HEK293 (cell line): ENCODE results near the gene NNT.

Experiments used
- CTCF ChIA-PET: fragments of 350-600 bp; formaldehyde crosslinking; extraction: SDS; loops from one replicate; lab custom pipeline; 2021; ENCODE audit warnings: antibody characterized with exemption; lab: Yijun Ruan, JAX
- POLR2A ChIA-PET: fragments of 300-600 bp; formaldehyde crosslinking; extraction: SDS; loops from one replicate; lab custom pipeline; 2020; ENCODE audit warnings: antibody characterized with exemption, inconsistent platforms; lab: Yijun Ruan, JAX
- H3K27ac ChIP-seq: fragments of 200-500 bp; sonication (Bioruptor generic); 2 replicates; pipeline ENCODE4 v1.5.1; 2014; ENCODE audit warnings: low read depth, low read length, control low read depth, inconsistent platforms; ENCODE audit errors: extremely low read depth
- H3K36me3 ChIP-seq, 2 experiments: fragments of 200-500 bp in 1 of 2; sonication (Bioruptor generic) in 1 of 2; 1 replicate in 1 of 2; 2 replicates in 1 of 2; pipeline ENCODE4 v1.5.1; 2014 to 2017; ENCODE audit warnings: inconsistent platforms in 2 of 2, low read length in 2 of 2; ENCODE audit not compliant: control insufficient read depth in 2 of 2, insufficient read depth in 1 of 2
- H3K4me1 ChIP-seq: fragments of 200-500 bp; sonication (Bioruptor generic); 2 replicates; pipeline ENCODE4 v1.5.1; 2014; ENCODE audit warnings: mild to moderate bottlenecking, low read length, inconsistent platforms; ENCODE audit not compliant: control insufficient read depth, insufficient read depth
- H3K4me3 ChIP-seq: 2 replicates; pipeline ENCODE4 v1.5.1; 2011; ENCODE audit warnings: low read depth, mild to moderate bottlenecking, control low read depth, low read length, moderate library complexity
- H3K9me3 ChIP-seq: fragments of 200-500 bp; sonication (Bioruptor generic); 2 replicates; pipeline ENCODE4 v1.5.1; 2014; ENCODE audit warnings: low read depth, low read length, inconsistent platforms; ENCODE audit not compliant: control insufficient read depth, insufficient read depth
- GLIS1 ChIP-seq: fragments of 450-650 bp; formaldehyde crosslinking; IDR thresholded peaks from 2 replicates; pipeline ENCODE4 v1.5.1; 2016; ENCODE audit warnings: missing biosample characterization, missing genetic modification characterization
- KLF10 ChIP-seq: fragments of 450-650 bp; IDR thresholded peaks from 2 replicates; pipeline ENCODE4 v1.5.1; 2018; ENCODE audit warnings: missing biosample characterization, mild to moderate bottlenecking, missing genetic modification characterization
- SP7 ChIP-seq: fragments of 450-650 bp; formaldehyde crosslinking; IDR thresholded peaks from 2 replicates; pipeline ENCODE4 v1.5.1; 2016; ENCODE audit warnings: missing biosample characterization, missing genetic modification characterization
- TCF7L2 ChIP-seq: IDR thresholded peaks from 2 replicates; pipeline ENCODE4 v1.6.1; 2011; ENCODE audit warnings: low read depth, mild to moderate bottlenecking, inconsistent platforms, low read length, moderate library complexity, borderline replicate concordance
- ZBTB17 ChIP-seq: fragments of 450-650 bp; formaldehyde crosslinking; IDR thresholded peaks from 2 replicates; pipeline ENCODE4 v1.5.1; 2016; ENCODE audit warnings: missing biosample characterization, missing genetic modification characterization
- ZNF121 ChIP-seq: fragments of 450-650 bp; formaldehyde crosslinking; IDR thresholded peaks from 2 replicates; pipeline ENCODE4 v1.5.1; 2016; ENCODE audit warnings: missing biosample characterization, missing genetic modification characterization
- ZNF133 ChIP-seq: fragments of 450-650 bp; formaldehyde crosslinking; IDR thresholded peaks from 2 replicates; pipeline ENCODE4 v1.5.1; 2016; ENCODE audit warnings: missing biosample characterization, missing genetic modification characterization
- ZNF146 ChIP-seq: fragments of 450-650 bp; formaldehyde crosslinking; IDR thresholded peaks from 2 replicates; pipeline ENCODE4 v1.5.1; 2016; ENCODE audit warnings: missing biosample characterization, missing genetic modification characterization
- ZNF157 ChIP-seq: fragments of 450-650 bp; formaldehyde crosslinking; IDR thresholded peaks from 2 replicates; pipeline ENCODE4 v1.5.1; 2016; ENCODE audit warnings: missing biosample characterization, missing genetic modification characterization
- ZNF169 ChIP-seq: fragments of 450-650 bp; formaldehyde crosslinking; IDR thresholded peaks from 2 replicates; pipeline ENCODE4 v1.5.1; 2016; ENCODE audit warnings: missing biosample characterization, missing genetic modification characterization
- ZNF302 ChIP-seq: fragments of 450-650 bp; formaldehyde crosslinking; IDR thresholded peaks from 2 replicates; pipeline ENCODE4 v1.5.1; 2016; ENCODE audit warnings: missing biosample characterization, missing genetic modification characterization, low read depth
- ZNF311 ChIP-seq: fragments of 450-650 bp; formaldehyde crosslinking; IDR thresholded peaks from 2 replicates; pipeline ENCODE4 v1.5.1; 2017; ENCODE audit warnings: missing biosample characterization, missing genetic modification characterization, borderline replicate concordance
- ZNF529 ChIP-seq: fragments of 450-650 bp; formaldehyde crosslinking; IDR thresholded peaks from 2 replicates; pipeline ENCODE4 v1.5.1; 2017; ENCODE audit warnings: missing genetic modification characterization, missing biosample characterization; ENCODE audit not compliant: insufficient replicate concordance
- ZNF530 ChIP-seq: fragments of 450-650 bp; formaldehyde crosslinking; IDR thresholded peaks from 2 replicates; pipeline ENCODE4 v1.5.1; 2016; ENCODE audit warnings: low read depth, missing biosample characterization, missing genetic modification characterization
- ZNF544 ChIP-seq: fragments of 450-650 bp; formaldehyde crosslinking; IDR thresholded peaks from 2 replicates; pipeline ENCODE4 v1.5.0; 2017; ENCODE audit warnings: missing biosample characterization, missing genetic modification characterization
- ZNF560 ChIP-seq: fragments of 450-650 bp; formaldehyde crosslinking; IDR thresholded peaks from 2 replicates; pipeline ENCODE4 v1.5.1; 2017; ENCODE audit warnings: missing biosample characterization, missing genetic modification characterization, borderline replicate concordance
- ZNF571 ChIP-seq: fragments of 450-650 bp; formaldehyde crosslinking; IDR thresholded peaks from 2 replicates; pipeline ENCODE4 v1.5.0; 2017; ENCODE audit warnings: missing biosample characterization, missing genetic modification characterization
- ZNF585B ChIP-seq: fragments of 450-650 bp; formaldehyde crosslinking; IDR thresholded peaks from 2 replicates; pipeline ENCODE4 v1.5.1; 2016; ENCODE audit warnings: missing biosample characterization, missing genetic modification characterization
- ZNF621 ChIP-seq: fragments of 450-650 bp; formaldehyde crosslinking; IDR thresholded peaks from 2 replicates; pipeline ENCODE4 v1.5.1; 2017; ENCODE audit warnings: missing biosample characterization, missing genetic modification characterization
- ZNF623 ChIP-seq: fragments of 450-650 bp; formaldehyde crosslinking; IDR thresholded peaks from 2 replicates; pipeline ENCODE4 v1.5.1; 2016; ENCODE audit warnings: missing biosample characterization, missing genetic modification characterization
- ZNF629 ChIP-seq: fragments of 450-650 bp; formaldehyde crosslinking; IDR thresholded peaks from 2 replicates; pipeline ENCODE4 v1.5.1; 2017; ENCODE audit warnings: missing biosample characterization, missing genetic modification characterization
- ZNF704 ChIP-seq: fragments of 450-650 bp; formaldehyde crosslinking; IDR thresholded peaks from 2 replicates; pipeline ENCODE4 v1.5.1; 2016; ENCODE audit warnings: missing biosample characterization, missing genetic modification characterization
- ZNF785 ChIP-seq: fragments of 450-650 bp; formaldehyde crosslinking; IDR thresholded peaks from 2 replicates; pipeline ENCODE4 v1.5.1; 2016; ENCODE audit warnings: missing biosample characterization, missing genetic modification characterization
- ZNF830 ChIP-seq: fragments of 450-650 bp; IDR thresholded peaks from 2 replicates; pipeline ENCODE4 v1.5.0; 2018; ENCODE audit warnings: missing biosample characterization, missing genetic modification characterization, low read depth, mild to moderate bottlenecking, moderate library complexity
- TF ChIP-seq, protein P1 (sequence below): fragments of 450-650 bp; formaldehyde crosslinking; IDR thresholded peaks from 2 replicates; pipeline ENCODE4 v1.5.1; 2017; ENCODE audit warnings: missing biosample characterization, missing genetic modification characterization
- TF ChIP-seq, protein P2 (sequence below): fragments of 450-650 bp; IDR thresholded peaks from 2 replicates; pipeline ENCODE4 v1.5.1; 2018; ENCODE audit warnings: missing biosample characterization, mild to moderate bottlenecking, missing genetic modification characterization
- TF ChIP-seq, protein P3 (sequence below): fragments of 450-650 bp; formaldehyde crosslinking; IDR thresholded peaks from 2 replicates; pipeline ENCODE4; 2016; ENCODE audit warnings: missing biosample characterization, missing genetic modification characterization
- TF ChIP-seq, protein P4 (sequence below): fragments of 450-650 bp; formaldehyde crosslinking; IDR thresholded peaks from 2 replicates; pipeline ENCODE4 v1.5.1; 2017; ENCODE audit warnings: missing biosample characterization, missing genetic modification characterization
- TF ChIP-seq, protein P5 (sequence below): fragments of 450-650 bp; IDR thresholded peaks from 2 replicates; pipeline ENCODE4 v1.5.1; 2018; ENCODE audit warnings: missing biosample characterization, missing genetic modification characterization

The NNT gene

DNA sequence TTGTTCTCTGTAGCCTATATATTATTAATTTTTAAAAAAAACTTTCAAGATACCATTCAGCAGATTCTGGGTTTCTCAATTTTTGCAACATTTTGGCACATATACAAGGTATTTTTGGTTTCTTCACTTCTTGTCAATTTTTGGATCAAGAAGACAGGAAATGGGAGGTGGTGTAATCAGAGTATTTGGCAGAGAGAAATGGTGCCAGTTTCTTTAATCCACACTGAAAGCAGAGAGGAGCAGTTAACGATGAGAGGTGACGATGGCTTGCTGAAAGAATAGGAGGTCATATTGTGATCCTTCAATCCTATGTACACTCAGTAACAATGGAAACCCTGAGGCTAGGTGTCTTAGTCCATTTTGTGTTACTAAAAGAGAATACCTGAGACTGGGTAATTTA lies 16.4 kb downstream of the NNT start:
- Histone ChIP-seq H3K4me1 (no peaks in the 10 kb centered on the region), H3K27ac (no peak overlapping the region), H3K9me3 (no peaks in the 10 kb centered on the region), H3K36me3 (peaks cover 54 to 57% of the 10 kb centered on the region in 2 experiments), H3K4me3 (no peak overlapping the region)
- CTCF ChIA-PET: interaction anchor here (0.6 to 5.6 kb wide), 3 partner anchors 12 to 45 kb away, joined by 3 to 66 read pairs (median 4); no protein-coding TSS in a partner anchor
- POLR2A ChIA-PET: no interaction called here
- TF ChIP-seq ZNF785 (tag by site-specific recombination) (no peak), ZNF544 (tag by site-specific recombination) (no peak), ZBTB17 (tag by site-specific recombination) (no peak), ZNF623 (tag by site-specific recombination) (no peak), ZNF169 (tag by site-specific recombination) (no peak), ZNF830 (tag by site-specific recombination) (no peak), ZNF529 (no peak), ZNF121 (tag by site-specific recombination) (no peak), ZNF621 (tag by site-specific recombination) (no peak), ZNF704 (tag by site-specific recombination) (no peak)
- TF ChIP-seq, protein P1, sequence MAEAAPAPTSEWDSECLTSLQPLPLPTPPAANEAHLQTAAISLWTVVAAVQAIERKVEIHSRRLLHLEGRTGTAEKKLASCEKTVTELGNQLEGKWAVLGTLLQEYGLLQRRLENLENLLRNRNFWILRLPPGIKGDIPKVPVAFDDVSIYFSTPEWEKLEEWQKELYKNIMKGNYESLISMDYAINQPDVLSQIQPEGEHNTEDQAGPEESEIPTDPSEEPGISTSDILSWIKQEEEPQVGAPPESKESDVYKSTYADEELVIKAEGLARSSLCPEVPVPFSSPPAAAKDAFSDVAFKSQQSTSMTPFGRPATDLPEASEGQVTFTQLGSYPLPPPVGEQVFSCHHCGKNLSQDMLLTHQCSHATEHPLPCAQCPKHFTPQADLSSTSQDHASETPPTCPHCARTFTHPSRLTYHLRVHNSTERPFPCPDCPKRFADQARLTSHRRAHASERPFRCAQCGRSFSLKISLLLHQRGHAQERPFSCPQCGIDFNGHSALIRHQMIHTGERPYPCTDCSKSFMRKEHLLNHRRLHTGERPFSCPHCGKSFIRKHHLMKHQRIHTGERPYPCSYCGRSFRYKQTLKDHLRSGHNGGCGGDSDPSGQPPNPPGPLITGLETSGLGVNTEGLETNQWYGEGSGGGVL: no peak

- H3K36me3 ChIP-seq: peaks cover 55 to 57% of the 10 kb centered on the region in 2 experiments
- no peaks in the 10 kb centered on the region for H3K4me1 ChIP-seq
- no peak overlapping the region for H3K4me3 ChIP-seq
- CTCF ChIA-PET: interaction anchor here (5.6 kb wide), 1 partner anchor 12 kb away, joined by 66 read pairs; no protein-coding TSS in a partner anchor
- H3K27ac ChIP-seq: no peak overlapping the region
- POLR2A ChIA-PET: no interaction called here
- no peaks in the 10 kb centered on the region for H3K9me3 ChIP-seq
- TF ChIP-seq ZNF629 (tag by site-specific recombination): no peak
- no peak for TF ChIP-seq ZNF530 (tag by site-specific recombination)
- TF ChIP-seq, protein P2, sequence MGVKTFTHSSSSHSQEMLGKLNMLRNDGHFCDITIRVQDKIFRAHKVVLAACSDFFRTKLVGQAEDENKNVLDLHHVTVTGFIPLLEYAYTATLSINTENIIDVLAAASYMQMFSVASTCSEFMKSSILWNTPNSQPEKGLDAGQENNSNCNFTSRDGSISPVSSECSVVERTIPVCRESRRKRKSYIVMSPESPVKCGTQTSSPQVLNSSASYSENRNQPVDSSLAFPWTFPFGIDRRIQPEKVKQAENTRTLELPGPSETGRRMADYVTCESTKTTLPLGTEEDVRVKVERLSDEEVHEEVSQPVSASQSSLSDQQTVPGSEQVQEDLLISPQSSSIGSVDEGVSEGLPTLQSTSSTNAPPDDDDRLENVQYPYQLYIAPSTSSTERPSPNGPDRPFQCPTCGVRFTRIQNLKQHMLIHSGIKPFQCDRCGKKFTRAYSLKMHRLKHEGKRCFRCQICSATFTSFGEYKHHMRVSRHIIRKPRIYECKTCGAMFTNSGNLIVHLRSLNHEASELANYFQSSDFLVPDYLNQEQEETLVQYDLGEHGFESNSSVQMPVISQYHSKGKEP (tag by site-specific recombination): no peak
- TF ChIP-seq, protein P3, sequence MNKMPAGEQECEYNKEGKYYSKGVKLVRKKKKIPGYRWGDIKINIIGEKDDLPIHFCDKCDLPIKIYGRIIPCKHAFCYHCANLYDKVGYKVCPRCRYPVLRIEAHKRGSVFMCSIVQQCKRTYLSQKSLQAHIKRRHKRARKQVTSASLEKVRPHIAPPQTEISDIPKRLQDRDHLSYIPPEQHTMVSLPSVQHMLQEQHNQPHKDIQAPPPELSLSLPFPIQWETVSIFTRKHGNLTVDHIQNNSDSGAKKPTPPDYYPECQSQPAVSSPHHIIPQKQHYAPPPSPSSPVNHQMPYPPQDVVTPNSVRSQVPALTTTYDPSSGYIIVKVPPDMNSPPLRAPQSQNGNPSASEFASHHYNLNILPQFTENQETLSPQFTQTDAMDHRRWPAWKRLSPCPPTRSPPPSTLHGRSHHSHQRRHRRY (tag by site-specific recombination): no peak
- no peak for TF ChIP-seq ZNF146 (tag by site-specific recombination)
- TF ChIP-seq ZNF133: no peak
- no peak for TF ChIP-seq ZNF571 (tag by site-specific recombination)
- TF ChIP-seq, protein P4, sequence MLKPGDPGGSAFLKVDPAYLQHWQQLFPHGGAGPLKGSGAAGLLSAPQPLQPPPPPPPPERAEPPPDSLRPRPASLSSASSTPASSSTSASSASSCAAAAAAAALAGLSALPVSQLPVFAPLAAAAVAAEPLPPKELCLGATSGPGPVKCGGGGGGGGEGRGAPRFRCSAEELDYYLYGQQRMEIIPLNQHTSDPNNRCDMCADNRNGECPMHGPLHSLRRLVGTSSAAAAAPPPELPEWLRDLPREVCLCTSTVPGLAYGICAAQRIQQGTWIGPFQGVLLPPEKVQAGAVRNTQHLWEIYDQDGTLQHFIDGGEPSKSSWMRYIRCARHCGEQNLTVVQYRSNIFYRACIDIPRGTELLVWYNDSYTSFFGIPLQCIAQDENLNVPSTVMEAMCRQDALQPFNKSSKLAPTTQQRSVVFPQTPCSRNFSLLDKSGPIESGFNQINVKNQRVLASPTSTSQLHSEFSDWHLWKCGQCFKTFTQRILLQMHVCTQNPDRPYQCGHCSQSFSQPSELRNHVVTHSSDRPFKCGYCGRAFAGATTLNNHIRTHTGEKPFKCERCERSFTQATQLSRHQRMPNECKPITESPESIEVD: no peak
- TF ChIP-seq SP7 (tag by site-specific recombination): no peak
- no peak for TF ChIP-seq KLF10 (tag by site-specific recombination)
- TF ChIP-seq GLIS1 (tag by site-specific recombination): no peak
- TF ChIP-seq TCF7L2: no peak
- TF ChIP-seq ZNF585B (tag by site-specific recombination): no peak
- TF ChIP-seq ZNF157: no peak
- TF ChIP-seq, protein P5, sequence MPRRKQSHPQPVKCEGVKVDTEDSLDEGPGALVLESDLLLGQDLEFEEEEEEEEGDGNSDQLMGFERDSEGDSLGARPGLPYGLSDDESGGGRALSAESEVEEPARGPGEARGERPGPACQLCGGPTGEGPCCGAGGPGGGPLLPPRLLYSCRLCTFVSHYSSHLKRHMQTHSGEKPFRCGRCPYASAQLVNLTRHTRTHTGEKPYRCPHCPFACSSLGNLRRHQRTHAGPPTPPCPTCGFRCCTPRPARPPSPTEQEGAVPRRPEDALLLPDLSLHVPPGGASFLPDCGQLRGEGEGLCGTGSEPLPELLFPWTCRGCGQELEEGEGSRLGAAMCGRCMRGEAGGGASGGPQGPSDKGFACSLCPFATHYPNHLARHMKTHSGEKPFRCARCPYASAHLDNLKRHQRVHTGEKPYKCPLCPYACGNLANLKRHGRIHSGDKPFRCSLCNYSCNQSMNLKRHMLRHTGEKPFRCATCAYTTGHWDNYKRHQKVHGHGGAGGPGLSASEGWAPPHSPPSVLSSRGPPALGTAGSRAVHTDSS (tag by site-specific recombination): no peak
- no peak for TF ChIP-seq ZNF302
- no peak for TF ChIP-seq ZNF169 (tag by site-specific recombination)
- no peak for TF ChIP-seq ZNF560 (tag by site-specific recombination)
- no peak for TF ChIP-seq ZNF311 (tag by site-specific recombination)
These were observed 16.9 kb downstream of the NNT start for GRCh38 chr5:43619911-43620310.
